Measurements from ENCODE around the gene GNGT2. TPM values are rescaled to one million over a fixed set of nuclear protein-coding genes. Genes with fewer than 3 reads are reported as not detected.

The GNGT2 gene
- 0.41 TPM for total RNA-seq

DNA sequence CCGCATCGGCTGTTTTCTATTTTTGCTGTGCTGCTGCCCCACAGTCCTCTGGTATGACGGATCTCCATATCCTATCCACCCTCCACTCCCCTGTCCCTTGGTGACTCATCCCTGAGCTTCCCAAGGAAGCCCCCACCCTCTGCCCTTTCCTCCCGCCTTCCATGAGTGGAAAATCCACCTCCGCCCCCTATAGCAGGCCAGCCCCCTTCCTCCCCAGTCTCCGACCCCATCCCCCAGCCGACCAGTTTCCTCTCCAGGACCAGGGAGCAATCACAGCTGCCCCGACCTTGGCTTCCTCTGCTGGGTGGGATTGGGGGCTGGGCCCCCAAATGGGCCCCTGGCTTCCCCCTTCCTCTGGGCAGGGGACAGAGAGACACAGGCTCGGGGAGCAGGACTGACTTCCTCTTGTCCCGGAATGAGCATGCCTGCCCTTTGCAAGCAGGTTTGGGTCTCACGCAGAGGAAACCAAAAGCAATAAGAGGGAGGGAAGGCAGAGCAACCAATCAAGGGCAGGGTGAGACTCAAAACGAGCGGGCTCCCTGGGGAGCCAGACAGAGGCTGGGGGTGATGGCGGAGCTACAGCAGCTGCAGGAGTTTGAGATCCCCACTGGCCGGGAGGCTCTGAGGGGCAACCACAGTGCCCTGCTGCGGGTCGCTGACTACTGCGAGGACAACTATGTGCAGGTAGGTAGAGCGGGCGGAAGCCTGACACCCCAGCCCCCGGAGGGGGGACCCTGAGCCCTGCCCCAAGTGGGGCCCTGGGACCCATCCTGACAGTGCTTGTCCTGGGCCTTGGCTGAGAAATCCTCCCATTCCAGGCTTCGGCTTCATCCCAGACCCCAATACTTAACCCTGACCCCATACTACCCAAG is at the start of gene GNGT2, which contains the start of gene ABI3:
TSS of gene GNGT2 (minus strand) at position 417 of the 872 bp plus-strand sequence. CDS start 3,152 bp downstream, outside the sequence.
TSS of gene ABI3 (plus strand) at position 550 of the 872 bp plus-strand sequence. CDS start at position 568, 18 bp downstream.

DNA sequence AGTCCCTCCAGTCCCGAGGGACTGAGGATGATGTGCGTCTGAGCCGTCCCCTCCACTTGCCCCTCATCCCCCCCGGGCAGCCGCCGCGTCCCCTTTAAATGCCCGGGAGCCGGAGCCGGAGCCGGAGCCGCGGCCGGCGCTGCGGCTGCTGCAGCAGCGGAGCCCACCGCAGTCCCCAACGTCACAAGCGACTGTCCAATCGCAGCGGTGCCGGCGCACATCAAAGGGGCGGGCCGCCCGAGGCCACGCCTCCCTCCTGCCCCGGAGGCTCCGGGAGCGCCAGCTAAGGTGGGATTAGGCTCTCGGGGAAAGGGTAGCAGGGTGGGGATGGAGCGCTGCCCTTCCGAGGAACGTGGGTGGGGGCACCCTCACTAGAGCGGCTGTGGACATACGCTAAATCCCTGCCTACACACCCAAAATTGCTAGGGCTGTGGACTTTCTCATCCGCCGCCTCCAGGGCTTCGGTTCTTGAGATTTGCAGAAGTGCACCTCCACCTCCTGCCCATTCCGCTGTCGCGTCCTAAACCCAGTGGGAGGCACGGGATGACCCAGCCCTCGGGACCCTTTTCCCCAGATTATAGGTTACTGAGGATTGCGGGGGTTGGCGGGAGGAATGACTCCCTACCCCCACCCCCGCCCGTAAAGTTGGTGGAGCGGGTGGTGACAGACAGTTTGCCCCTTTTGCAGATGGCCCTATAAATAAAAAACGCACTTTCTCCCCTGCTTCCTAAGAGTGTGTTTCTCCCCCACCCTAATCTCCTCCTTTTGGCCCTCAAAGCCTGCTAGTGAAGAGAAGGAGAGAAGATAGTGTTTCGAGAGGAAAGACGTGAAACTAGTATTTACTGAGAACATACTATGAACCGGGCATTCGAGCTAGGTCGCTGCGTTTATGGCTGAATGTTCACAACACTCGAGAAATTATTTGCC is 20.5 kb upstream of the GNGT2 start, which contains the start of gene PHOSPHO1:
TSS of gene PHOSPHO1 (minus strand) at position 152 of the 927 bp plus-strand sequence. CDS start 4,096 bp downstream, outside the sequence.

Other genes with a start within 250 kb of the GNGT2 start
- gene GIP, start 242.0 kb downstream of the GNGT2 start, total RNA-seq = not detected
- gene IGF2BP1, start 213.2 kb downstream of the GNGT2 start, total RNA-seq = 4.3 TPM
- gene B4GALNT2, start 77.8 kb downstream of the GNGT2 start, total RNA-seq = 1.5 TPM
- gene ABI3, start 133 bp upstream of the GNGT2 start, total RNA-seq = 5.5 TPM
- 23.2 TPM for gene PHOSPHO1, start 20.2 kb upstream of the GNGT2 start, total RNA-seq
- gene ZNF652, start 151.7 kb upstream of the GNGT2 start, total RNA-seq = 35.6 TPM
- 141 TPM for gene PHB1, start 204.3 kb upstream of the GNGT2 start, total RNA-seq

Measured in metanephros (tissue), 1 donor.